ENCODE results near the gene GOLGA6A. TPM values are rescaled to one million over a fixed set of nuclear protein-coding genes. Genes with fewer than 3 reads are reported as not detected.

GOLGA6A gene
- total RNA-seq, 2 experiments from 2014 or later, result 0.63 to 0.76 TPM

DNA sequence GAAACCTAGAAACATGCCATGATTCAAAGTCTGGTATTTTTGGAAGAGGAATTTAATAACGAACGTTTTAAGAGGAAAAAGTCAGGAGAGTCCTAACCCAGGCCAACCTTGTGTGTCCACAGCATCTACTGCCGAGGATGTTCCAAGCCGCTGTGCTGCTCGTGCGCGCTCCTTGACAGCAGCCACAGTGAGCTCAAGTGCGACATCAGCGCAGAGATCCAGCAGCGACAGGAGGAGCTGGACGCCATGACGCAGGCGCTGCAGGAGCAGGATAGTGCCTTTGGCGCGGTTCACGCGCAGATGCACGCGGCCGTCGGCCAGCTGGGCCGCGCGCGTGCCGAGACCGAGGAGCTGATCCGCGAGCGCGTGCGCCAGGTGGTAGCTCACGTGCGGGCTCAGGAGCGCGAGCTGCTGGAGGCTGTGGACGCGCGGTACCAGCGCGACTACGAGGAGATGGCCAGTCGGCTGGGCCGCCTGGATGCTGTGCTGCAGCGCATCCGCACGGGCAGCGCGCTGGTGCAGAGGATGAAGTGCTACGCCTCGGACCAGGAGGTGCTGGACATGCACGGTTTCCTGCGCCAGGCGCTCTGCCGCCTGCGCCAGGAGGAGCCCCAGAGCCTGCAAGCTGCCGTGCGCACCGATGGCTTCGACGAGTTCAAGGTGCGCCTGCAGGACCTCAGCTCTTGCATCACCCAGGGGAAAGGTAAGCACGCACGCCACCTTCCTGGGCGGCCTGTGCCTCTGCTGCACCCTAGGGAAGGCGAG lies 59.5 kb downstream of the GOLGA6A start:
- no peaks in the 10 kb centered on the region for H3K9me3 ChIP-seq (ENCODE audit: low read length)
- CTCF ChIA-PET (ENCODE audit: unreplicated experiment), result no interaction called here
- no TSS peak for BruUV-seq (replicated peaks)
- no peaks in the 10 kb centered on the region for H3K79me2 ChIP-seq (ENCODE audit: insufficient read depth, low read depth, low read length)
- POLR2A ChIA-PET, result no interaction called here
- H3K4me3 ChIP-seq (ENCODE audit: low read depth, low read length, poor library complexity, severe bottlenecking), result no peak overlapping the region
- TF ChIP-seq, protein P1, sequence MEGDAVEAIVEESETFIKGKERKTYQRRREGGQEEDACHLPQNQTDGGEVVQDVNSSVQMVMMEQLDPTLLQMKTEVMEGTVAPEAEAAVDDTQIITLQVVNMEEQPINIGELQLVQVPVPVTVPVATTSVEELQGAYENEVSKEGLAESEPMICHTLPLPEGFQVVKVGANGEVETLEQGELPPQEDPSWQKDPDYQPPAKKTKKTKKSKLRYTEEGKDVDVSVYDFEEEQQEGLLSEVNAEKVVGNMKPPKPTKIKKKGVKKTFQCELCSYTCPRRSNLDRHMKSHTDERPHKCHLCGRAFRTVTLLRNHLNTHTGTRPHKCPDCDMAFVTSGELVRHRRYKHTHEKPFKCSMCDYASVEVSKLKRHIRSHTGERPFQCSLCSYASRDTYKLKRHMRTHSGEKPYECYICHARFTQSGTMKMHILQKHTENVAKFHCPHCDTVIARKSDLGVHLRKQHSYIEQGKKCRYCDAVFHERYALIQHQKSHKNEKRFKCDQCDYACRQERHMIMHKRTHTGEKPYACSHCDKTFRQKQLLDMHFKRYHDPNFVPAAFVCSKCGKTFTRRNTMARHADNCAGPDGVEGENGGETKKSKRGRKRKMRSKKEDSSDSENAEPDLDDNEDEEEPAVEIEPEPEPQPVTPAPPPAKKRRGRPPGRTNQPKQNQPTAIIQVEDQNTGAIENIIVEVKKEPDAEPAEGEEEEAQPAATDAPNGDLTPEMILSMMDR (conservative IDR thresholded peaks at IDR 0.05; ENCODE audit: low read length), result no peak
- TF ChIP-seq EZH2phosphoT487 (IDR thresholded peaks at IDR 0.05; ENCODE audit: borderline replicate concordance, low read depth, low read length), result no peak
- H4K20me1 ChIP-seq (ENCODE audit: insufficient read depth, low read length), result no peaks in the 10 kb centered on the region
- H3K9me2 ChIP-seq (ENCODE audit: insufficient read depth, low read length), result no peaks in the 10 kb centered on the region
- DNase-seq (ENCODE audit: low spot score), result no peak
- no peak overlapping the region for H3K4me2 ChIP-seq (ENCODE audit: low read length)
- intact Hi-C loops (cut with micrococcal nuclease; ENCODE audit: unreplicated experiment), result no loop called here
- peaks cover 34% of the 10 kb centered on the region; the same call in 1 of the 2 replicates for H3K36me3 ChIP-seq (ENCODE audit: insufficient read depth, low read length)
- no peak overlapping the region for H3K27ac ChIP-seq (ENCODE audit: low read depth, low read length, poor library complexity, severe bottlenecking)
- H3K4me1 ChIP-seq (ENCODE audit: insufficient read depth, low read length, poor library complexity, severe bottlenecking), result no peaks in the 10 kb centered on the region
- no peak overlapping the region for H2AFZ ChIP-seq (ENCODE audit: low read length)

Small RNAs within 50 kb of the gene (small RNA-seq; reads per million reads assigned to genes)
- not detected for gene RN7SL429P

Other genes starting within 250 kb of the GOLGA6A start
- not detected in 2 replicates for gene TBC1D21, start 209.0 kb downstream of the GOLGA6A start, total RNA-seq (2014; rRNA removed; shearing (Covaris generic))
- gene TBC1D21, start 209.0 kb downstream of the GOLGA6A start, total RNA-seq (2022), result not detected in 2 replicates
- gene LOXL1, start 156.1 kb downstream of the GOLGA6A start, total RNA-seq (2014; rRNA removed; shearing (Covaris generic)), result not detected in 2 replicates
- gene LOXL1, start 156.1 kb downstream of the GOLGA6A start, total RNA-seq (2022), result not detected in 2 replicates
- 5.7 and 8.0 TPM in 2 replicates for gene STOML1, start 90.3 kb downstream of the GOLGA6A start, total RNA-seq (2014; rRNA removed; shearing (Covaris generic))
- gene STOML1, start 90.3 kb downstream of the GOLGA6A start, total RNA-seq (2022), result 8.9 and 10.0 TPM in 2 replicates
- 9.6 and 16.9 TPM in 2 replicates for gene PML, start 87.8 kb downstream of the GOLGA6A start, total RNA-seq (2014; rRNA removed; shearing (Covaris generic))
- 26.1 and 28.1 TPM in 2 replicates for gene PML, start 87.8 kb downstream of the GOLGA6A start, total RNA-seq (2022)
- not detected in 2 replicates for gene ISLR2, start 48.0 kb upstream of the GOLGA6A start, total RNA-seq (2014; rRNA removed; shearing (Covaris generic))
- not detected in 2 replicates for gene ISLR2, start 48.0 kb upstream of the GOLGA6A start, total RNA-seq (2022)
- not detected in 2 replicates for gene ISLR, start 91.2 kb upstream of the GOLGA6A start, total RNA-seq (2014; rRNA removed; shearing (Covaris generic))
- gene ISLR, start 91.2 kb upstream of the GOLGA6A start, total RNA-seq (2022), result not detected in 2 replicates
- not detected in 2 replicates for gene STRA6, start 120.2 kb upstream of the GOLGA6A start, total RNA-seq (2014; rRNA removed; shearing (Covaris generic))
- not detected in 2 replicates for gene STRA6, start 120.2 kb upstream of the GOLGA6A start, total RNA-seq (2022)
- gene CCDC33, start 153.8 kb upstream of the GOLGA6A start, total RNA-seq (2014; rRNA removed; shearing (Covaris generic)), result not detected in 2 replicates
- gene CCDC33, start 153.8 kb upstream of the GOLGA6A start, total RNA-seq (2022), result not detected in 2 replicates

Data from OCI-LY7 (cell line).